GM06990 (cell line): ENCODE results near the gene MED7.
"Not testable (repeated sequence)": the region's sequence is repeated elsewhere in the genome, so short reads cannot be mapped to it uniquely, and the experiment has no call there.

Experiments
- DNase-seq: peaks from one replicate; pipeline ENCODE4 v3.0.0-alpha.2; 2011; ENCODE audit not compliant: insufficient read length; ENCODE audit errors: extremely low read depth
- H3K27me3 ChIP-seq: replicated peaks from 2 replicates; pipeline ENCODE4 v1.6.0; 2011; ENCODE audit warnings: low read length; ENCODE audit not compliant: control insufficient read depth, insufficient read depth
- H3K36me3 ChIP-seq: 2 replicates; pipeline ENCODE4 v1.5.1; 2011; ENCODE audit warnings: low read length; ENCODE audit not compliant: control insufficient read depth, insufficient read depth
- H3K4me3 ChIP-seq: replicated peaks from 2 replicates; pipeline ENCODE4 v1.5.1; 2011; ENCODE audit warnings: low read depth, mild to moderate bottlenecking, control low read depth, low read length
- TF ChIP-seq, protein P1 (sequence below): IDR thresholded peaks from 2 replicates; pipeline ENCODE4 v1.5.1; 2011; ENCODE audit warnings: low read length, control low read depth, mild to moderate bottlenecking, inconsistent platforms; ENCODE audit not compliant: insufficient read depth, poor library complexity, severe bottlenecking

Gene MED7, protein sequence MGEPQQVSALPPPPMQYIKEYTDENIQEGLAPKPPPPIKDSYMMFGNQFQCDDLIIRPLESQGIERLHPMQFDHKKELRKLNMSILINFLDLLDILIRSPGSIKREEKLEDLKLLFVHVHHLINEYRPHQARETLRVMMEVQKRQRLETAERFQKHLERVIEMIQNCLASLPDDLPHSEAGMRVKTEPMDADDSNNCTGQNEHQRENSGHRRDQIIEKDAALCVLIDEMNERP

DNA sequence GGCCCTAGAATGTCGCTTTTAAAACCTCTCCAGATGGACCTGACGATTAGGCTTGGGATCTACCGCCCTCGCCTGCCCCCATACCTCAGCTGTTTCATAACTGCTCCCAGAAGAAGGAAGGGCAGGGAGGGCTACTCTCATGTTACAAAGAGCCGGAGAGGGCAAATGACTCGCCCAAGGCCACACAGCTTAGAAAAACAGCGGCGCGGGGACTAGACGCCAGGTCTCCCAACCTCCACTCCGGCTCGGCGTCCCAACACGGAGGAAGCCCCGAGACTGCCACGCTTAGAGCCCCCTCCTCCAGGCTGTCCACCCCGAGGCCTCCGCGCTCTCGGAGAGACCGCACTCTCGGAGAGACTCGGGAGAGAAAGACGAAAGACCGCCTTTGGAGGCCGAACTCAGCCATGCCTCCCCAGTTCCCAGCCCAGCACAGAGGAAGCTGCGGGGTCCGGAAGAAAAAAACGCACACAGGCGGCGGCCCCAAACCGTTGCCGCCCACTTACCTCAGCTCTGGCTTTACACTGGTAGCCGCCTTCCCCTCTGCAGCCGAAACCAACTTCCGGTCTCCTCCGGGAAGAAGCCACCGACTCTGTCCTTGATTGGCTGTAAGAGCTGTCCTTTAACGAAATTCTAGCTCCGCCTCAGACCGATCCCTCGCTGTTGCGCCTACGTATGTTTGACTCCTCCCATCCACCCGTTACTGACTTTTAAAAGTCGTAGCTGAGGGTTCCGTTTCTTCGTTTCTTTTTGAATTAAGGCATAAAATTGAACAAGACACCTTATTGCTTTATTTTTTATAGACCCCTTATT is at the start of gene MED7:
MED7 (minus strand) TSS at position 549 of the 810 bp plus-strand sequence. CDS start 3,434 bp downstream, outside the sequence.
- no peaks in the 10 kb centered on the region for H3K36me3 ChIP-seq
- H3K4me3 ChIP-seq = peak within 1 kb of the TSS; percentile 73
- TF ChIP-seq, protein P1, sequence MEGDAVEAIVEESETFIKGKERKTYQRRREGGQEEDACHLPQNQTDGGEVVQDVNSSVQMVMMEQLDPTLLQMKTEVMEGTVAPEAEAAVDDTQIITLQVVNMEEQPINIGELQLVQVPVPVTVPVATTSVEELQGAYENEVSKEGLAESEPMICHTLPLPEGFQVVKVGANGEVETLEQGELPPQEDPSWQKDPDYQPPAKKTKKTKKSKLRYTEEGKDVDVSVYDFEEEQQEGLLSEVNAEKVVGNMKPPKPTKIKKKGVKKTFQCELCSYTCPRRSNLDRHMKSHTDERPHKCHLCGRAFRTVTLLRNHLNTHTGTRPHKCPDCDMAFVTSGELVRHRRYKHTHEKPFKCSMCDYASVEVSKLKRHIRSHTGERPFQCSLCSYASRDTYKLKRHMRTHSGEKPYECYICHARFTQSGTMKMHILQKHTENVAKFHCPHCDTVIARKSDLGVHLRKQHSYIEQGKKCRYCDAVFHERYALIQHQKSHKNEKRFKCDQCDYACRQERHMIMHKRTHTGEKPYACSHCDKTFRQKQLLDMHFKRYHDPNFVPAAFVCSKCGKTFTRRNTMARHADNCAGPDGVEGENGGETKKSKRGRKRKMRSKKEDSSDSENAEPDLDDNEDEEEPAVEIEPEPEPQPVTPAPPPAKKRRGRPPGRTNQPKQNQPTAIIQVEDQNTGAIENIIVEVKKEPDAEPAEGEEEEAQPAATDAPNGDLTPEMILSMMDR = no peak
- H3K27me3 ChIP-seq = no peaks in the 10 kb centered on the region
- DNase-seq = peak; percentile 88

DNA sequence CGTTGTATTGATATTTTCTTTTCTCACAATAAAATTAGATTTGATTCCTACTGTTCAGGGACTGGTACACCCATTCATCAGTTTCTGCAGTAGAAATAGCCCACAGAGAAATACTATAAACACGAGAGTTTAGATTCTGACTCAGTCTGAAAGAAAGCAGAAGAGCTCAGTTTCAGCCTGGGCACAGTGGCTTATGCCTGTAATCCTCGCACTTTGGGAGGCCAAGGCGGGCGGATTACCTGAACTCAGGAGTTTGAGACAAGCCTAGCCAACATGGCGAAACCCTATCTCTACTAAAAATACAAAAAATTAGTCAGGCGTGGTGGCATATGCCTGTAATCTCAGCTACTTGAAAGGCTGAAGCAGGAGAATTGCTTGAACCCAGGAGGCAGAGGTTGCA is 46.6 kb upstream of the MED7 start:
- no peaks in the 10 kb centered on the region for H3K27me3 ChIP-seq
- no peak for DNase-seq
- no peaks in the 10 kb centered on the region for H3K36me3 ChIP-seq
- TF ChIP-seq, protein P1 = no peak
- no peak overlapping the region for H3K4me3 ChIP-seq

- H3K4me3 ChIP-seq = no peak overlapping the region
- no peak for DNase-seq
- no peaks in the 10 kb centered on the region for H3K36me3 ChIP-seq
- H3K27me3 ChIP-seq = no peaks in the 10 kb centered on the region
- TF ChIP-seq, protein P1 = no peak
These were observed 45.6 kb upstream of the MED7 start for GRCh38 chr5:157188270-157188669.

- TF ChIP-seq, protein P1 = no peak
- H3K27me3 ChIP-seq = no peaks in the 10 kb centered on the region
- no peak overlapping the region for H3K4me3 ChIP-seq
- no peaks in the 10 kb centered on the region for H3K36me3 ChIP-seq
- no peak for DNase-seq
These were observed 44.5 kb upstream of the MED7 start for GRCh38 chr5:157187046-157187754.

DNA sequence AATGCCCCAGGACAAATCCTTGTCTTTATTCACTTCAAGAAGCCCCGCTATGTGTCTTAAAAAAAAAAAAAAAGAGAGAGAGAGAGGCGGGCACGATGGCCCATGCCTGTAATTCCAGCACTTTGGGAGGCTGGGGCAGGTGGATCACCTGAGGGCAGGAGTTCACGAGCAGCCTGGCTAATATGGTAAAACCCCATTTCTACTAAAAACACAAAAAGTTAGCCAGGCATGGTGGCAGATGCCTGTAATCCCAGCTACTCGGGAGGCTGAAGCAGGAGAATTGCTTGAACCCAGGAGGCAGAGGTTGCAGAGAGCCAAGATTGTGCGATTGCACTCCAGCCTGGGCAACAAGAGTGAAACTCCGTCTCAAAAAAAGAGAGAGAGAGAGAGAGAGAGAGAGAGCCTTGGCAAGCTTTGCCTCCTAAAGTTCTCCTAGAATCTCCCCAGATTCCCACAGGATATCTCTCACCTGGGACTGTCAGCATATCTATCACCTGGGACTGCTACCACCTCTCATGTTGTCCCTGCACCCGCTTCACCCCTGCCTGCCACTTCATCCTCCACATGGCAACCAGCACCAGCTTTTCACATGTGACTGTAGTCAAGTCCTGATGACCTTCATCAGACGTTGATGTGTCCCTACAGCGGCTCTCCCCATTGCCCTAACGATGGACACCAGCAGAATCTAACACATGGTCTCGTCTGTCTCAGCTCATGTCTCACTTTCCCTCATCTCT is 43.8 kb upstream of the MED7 start:
- DNase-seq = no peak
- Histone ChIP-seq H3K36me3 (no peaks in the 10 kb centered on the region), H3K4me3 (no peak overlapping the region), H3K27me3 (no peaks in the 10 kb centered on the region)
- TF ChIP-seq, protein P1 = no peak

DNA sequence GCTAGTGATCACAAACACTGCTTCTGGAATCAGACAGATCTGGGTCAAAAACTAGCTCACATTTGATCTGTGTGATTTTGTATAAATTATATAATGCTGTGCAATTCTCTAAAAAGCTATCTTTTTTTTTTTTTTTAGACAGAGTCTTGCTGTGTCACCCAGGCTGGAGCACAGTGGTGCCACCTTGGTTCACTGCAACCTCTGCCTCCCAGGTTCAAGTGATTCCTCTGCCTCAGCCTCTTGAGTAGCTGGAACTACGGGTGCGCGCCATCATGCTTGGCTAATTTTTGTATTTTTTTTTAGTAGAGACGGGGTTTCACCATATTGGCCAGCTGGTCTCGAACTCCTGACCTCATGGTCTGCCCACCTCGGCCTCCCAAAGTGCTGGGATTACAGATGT is 42.5 kb upstream of the MED7 start:
- not testable (repeated sequence) for DNase-seq, H3K27me3 ChIP-seq, H3K36me3 ChIP-seq, H3K4me3 ChIP-seq
